Lower leg skin (tissue), 4 donors: ENCODE results near the gene AIM2. TPM values are rescaled to one million over a fixed set of nuclear protein-coding genes. Genes with fewer than 3 reads are reported as not detected.
"Not testable (repeated sequence)": the region's sequence is repeated elsewhere in the genome, so short reads cannot be mapped to it uniquely, and the experiment has no call there.

ENCODE experiments used
- DNase-seq, 2 donors: peaks; one replicate each; pipeline ENCODE4 v3.0.0-alpha.2; 2019; ENCODE audit warnings: low spot score in 2 of 2
- H3K4me3 ChIP-seq: fragments of 200-600 bp; sonication (generic); 2 replicates; pipeline ENCODE4 v1.5.1; 2017; ENCODE audit warnings: mild to moderate bottlenecking, low read depth; ENCODE audit not compliant: poor library complexity, severe bottlenecking
- POLR2A ChIP-seq, 2 donors: fragments of 450-650 bp; IDR thresholded peaks; one replicate each; pipeline ENCODE4 v1.6.1; 2016 to 2017; ENCODE audit warnings: antibody characterized with exemption in 2 of 2, mild to moderate bottlenecking in 1 of 2, moderate library complexity in 1 of 2
- WGBS, 2 donors: methylation state at CpG; one replicate each; pipeline ENCODE4 v1.1.5; 2018; 5-methylcytosine and 5-hydroxymethylcytosine counted together
- intact Hi-C: fragments of 100-400 bp; cut with DNase I; formaldehyde crosslinking; loops from one replicate; pipeline ENCODE4 v1.15.0; 2023; ENCODE audit warnings: low total_unique reads
- total RNA-seq, 4 donors: library from RNA; depleted of rRNA; stranded (reverse); fragments of >200 nt; gene quantifications; one replicate each; pipeline ENCODE4 v1.1.0, GENCODE V29; 2016
- TF ChIP-seq, protein P1 (sequence below), 3 donors: fragments of 450-650 bp; IDR thresholded peaks; one replicate each; pipeline ENCODE4 v1.5.1; 2016; ENCODE audit warnings: antibody characterized with exemption in 3 of 3, mild to moderate bottlenecking in 3 of 3, moderate library complexity in 2 of 3

AIM2 gene
- total RNA-seq, 4 donors from 2014 or later, result 0.16 to 3.5 TPM; not detected in 2

DNA sequence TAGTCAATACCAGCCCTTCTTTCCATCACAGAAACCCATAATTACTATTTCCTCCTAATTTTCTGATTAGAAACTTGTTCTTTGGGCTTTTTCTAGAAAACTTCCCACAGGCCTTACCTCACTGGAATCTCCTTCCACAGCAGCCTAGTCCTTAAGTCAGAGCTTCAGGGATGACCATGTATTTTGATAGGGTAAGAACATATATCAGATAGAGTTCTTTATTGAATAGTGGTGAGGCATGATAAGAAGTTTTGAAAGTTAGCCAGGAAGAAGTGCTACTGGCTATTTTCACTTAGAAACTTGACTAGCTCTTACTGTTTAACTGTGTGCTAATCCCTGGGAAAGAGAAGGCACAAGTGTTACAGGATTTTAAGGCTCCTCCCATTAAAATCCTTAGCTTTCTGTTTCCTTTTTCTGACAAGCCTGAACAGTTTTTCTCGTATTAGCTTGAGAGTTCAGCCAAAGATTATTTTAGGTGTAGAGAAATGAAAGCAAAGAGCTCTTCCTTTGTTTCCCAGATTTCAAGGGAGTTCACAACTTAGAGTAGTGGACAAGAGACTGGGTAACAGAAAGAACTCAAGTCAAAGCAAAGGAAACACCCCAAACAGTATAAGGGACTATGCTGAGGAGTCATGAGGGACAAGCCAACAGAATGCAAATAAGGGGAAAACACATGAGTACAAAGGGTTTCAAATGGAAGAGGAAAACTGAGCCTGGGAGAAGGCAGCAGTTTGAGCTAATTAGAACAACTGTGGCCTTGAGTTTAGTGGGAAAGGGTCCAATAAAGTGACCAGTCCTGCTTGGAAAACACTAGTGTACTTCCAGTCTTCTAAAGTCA lies 37.2 kb upstream of the AIM2 start:
- TF ChIP-seq POLR2A (IDR thresholded peaks at IDR 0.05), result no peak
- TF ChIP-seq, protein P1, sequence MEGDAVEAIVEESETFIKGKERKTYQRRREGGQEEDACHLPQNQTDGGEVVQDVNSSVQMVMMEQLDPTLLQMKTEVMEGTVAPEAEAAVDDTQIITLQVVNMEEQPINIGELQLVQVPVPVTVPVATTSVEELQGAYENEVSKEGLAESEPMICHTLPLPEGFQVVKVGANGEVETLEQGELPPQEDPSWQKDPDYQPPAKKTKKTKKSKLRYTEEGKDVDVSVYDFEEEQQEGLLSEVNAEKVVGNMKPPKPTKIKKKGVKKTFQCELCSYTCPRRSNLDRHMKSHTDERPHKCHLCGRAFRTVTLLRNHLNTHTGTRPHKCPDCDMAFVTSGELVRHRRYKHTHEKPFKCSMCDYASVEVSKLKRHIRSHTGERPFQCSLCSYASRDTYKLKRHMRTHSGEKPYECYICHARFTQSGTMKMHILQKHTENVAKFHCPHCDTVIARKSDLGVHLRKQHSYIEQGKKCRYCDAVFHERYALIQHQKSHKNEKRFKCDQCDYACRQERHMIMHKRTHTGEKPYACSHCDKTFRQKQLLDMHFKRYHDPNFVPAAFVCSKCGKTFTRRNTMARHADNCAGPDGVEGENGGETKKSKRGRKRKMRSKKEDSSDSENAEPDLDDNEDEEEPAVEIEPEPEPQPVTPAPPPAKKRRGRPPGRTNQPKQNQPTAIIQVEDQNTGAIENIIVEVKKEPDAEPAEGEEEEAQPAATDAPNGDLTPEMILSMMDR (IDR thresholded peaks at IDR 0.05), result no peak
- intact Hi-C loops, result no loop called here
- DNase-seq, result no peak
- H3K4me3 ChIP-seq, result no peak overlapping the region
- 9 to 15% methylated on average over 1 of the region's 1 CpG for WGBS, 2 donors

DNA sequence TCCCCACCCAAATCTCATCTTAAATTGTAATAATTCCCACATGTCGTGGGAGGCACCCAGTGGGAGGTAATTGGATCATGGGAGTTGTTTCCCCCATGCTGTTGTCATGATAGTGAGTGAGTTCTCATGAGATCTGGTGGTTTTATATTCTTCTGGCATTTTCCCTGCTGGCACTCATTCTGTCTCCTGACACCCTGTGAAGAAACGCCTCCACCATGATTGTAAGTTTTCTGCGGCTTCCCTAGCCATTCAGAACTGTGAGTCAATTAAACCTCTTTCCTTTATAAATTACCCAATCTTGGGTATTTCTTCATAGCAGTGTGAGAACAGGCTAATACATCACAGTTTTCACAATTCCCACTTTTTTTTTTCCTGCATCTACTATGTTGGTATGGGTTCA lies 26.5 kb upstream of the AIM2 start:
- DNase-seq, intact Hi-C loops, H3K4me3 ChIP-seq: not testable (repeated sequence)
- 78 to 80% methylated on average over 3 of the region's 3 CpGs for WGBS, 2 donors

DNA sequence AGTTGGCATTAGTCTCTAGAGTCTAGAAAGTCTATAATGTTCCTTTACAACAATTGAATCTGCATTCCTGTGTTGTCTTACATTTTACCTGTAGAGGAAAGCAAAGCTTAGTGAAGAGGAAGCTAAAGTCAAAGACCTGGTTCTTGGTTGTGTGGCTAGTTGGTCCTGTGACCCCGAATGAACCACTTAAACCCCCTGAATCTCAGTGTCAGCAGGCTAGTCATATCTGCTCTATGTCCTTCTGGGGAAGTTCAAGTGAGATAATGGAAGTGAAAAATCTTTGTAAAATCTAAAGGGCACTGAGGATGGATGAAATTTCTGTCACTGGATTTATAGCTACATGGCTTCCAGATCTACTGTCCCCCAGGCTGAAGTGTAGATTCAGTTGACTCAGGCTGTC lies 24.0 kb upstream of the AIM2 start:
- WGBS, 2 donors, result 88 to 95% methylated on average over 1 of the region's 1 CpG
- intact Hi-C loops, result no loop called here
- no peak overlapping the region for H3K4me3 ChIP-seq
- DNase-seq, result no peak
- TF ChIP-seq POLR2A (IDR thresholded peaks at IDR 0.05), result no peak

DNA sequence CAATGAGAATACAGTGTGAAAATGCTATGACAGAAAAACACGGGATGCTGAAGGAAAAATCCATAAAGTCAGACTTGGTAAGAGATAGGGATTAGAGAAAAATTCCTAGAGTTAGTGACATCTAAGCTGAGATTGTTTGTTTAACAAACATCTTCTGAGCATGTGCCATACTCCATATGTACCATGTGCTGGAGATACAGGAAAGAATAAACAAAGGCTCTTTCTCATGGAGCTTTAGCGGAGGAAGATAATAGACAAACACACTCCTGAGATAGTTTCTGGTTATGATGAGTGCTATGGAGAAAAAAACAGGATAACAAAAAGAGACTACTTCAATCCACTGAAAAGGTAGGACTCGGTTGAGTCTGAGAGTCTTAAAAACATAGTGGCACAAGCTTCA lies 22.0 kb upstream of the AIM2 start:
- no peak overlapping the region for H3K4me3 ChIP-seq
- 84% methylated on average over 3 of the region's 3 CpGs for WGBS, 2 donors
- TF ChIP-seq, protein P1 (IDR thresholded peaks at IDR 0.05), result no peak
- TF ChIP-seq POLR2A (IDR thresholded peaks at IDR 0.05), result no peak
- no peak for DNase-seq
- intact Hi-C loops, result no loop called here

DNA sequence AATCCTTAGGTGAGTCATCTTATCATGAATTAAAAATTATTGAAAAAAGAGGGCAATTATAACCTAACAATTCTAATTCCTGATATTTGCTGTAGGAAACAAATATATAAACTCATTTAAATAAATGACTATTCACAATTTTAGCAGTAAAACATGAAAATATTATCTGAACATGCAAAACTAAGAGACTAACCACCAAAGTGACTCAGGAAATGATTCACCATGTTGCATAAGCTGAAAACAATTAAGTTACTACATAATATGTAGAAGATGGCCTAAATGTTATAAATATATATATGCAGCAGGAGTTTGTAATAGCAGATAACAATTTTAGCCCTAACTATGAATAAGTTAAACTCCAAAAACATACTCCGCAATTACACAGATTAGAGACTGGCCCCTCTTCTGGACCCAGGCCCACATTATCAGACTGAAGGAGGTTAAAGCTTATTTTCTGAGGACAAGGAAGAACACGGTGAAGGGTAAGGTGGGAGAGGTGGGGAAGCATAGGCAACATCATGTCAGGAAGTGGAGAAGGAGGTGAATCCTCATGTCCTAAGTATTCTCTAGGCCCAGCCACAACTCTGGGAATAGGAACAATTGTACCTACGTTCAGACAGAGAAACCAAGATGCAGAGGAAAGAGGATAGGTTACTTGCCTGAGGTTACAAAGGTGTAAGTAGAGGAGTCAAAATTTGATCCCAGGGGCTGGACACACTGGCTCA lies 15.6 kb upstream of the AIM2 start:
- intact Hi-C loops, result no loop called here
- DNase-seq, result no peak
- H3K4me3 ChIP-seq, result no peak overlapping the region
- WGBS, 2 donors, result 47 to 55% methylated on average over 3 of the region's 3 CpGs
- no peak for TF ChIP-seq POLR2A (IDR thresholded peaks at IDR 0.05)
- TF ChIP-seq, protein P1 (IDR thresholded peaks at IDR 0.05), result no peak

DNA sequence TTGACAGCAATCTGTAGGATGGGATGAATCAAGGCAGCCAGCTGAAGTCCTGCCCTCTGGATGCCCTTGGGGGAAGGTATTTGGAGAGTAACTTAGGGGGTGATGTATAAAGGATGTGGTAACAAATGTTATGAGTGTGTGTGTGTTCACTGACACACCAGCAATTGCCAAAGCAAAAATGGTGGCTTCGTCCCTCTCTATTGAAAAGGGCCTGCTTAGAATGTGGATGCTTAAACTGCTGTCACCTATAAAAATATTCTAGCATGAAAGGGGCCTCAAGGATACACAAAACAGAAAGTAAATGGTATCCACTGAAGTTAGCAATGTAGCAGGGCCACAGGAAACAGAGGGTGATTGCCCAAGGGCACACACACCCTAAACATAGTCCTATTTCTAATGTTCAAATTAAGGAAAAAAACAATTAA lies 15.1 kb upstream of the AIM2 start:
- no peak overlapping the region for H3K4me3 ChIP-seq
- TF ChIP-seq, protein P1 (IDR thresholded peaks at IDR 0.05), result no peak
- no peak for TF ChIP-seq POLR2A (IDR thresholded peaks at IDR 0.05)
- 82 to 84% methylated on average over 1 of the region's 1 CpG for WGBS, 2 donors
- no peak for DNase-seq
- intact Hi-C loops, result no loop called here
